Mesothelial cell of epicardium (in vitro differentiated cells): Measurements from ENCODE around the gene DDX1. TPM values are rescaled to one million over a fixed set of nuclear protein-coding genes. Genes with fewer than 3 reads are reported as not detected.

Experiments used
- DNase-seq, 2 experiments: peaks; one replicate each; pipeline ENCODE4 v3.0.0; 2021; ENCODE audit warnings: low spot score in 2 of 2; ENCODE audit not compliant: unreplicated experiment in 2 of 2
- H3K27ac Mint-ChIP-seq: 2 replicates; pipeline ENCODE4 v1.8.0; 2021; ENCODE audit warnings: mixed read lengths
- H3K27me3 Mint-ChIP-seq: 2 replicates; pipeline ENCODE4 v1.8.0; 2021; ENCODE audit warnings: low read depth, mixed read lengths
- H3K36me3 Mint-ChIP-seq: 2 replicates; pipeline ENCODE4 v1.8.0; 2021; ENCODE audit warnings: mixed read lengths
- H3K4me1 Mint-ChIP-seq: 2 replicates; pipeline ENCODE4 v1.8.0; 2021; ENCODE audit warnings: mixed read lengths
- H3K4me3 Mint-ChIP-seq: 2 replicates; pipeline ENCODE4 v1.8.0; 2021; ENCODE audit warnings: mild to moderate bottlenecking, moderate library complexity, mixed read lengths
- H3K9me3 Mint-ChIP-seq: 2 replicates; pipeline ENCODE4 v1.8.0; 2021; ENCODE audit warnings: mixed read lengths
- total RNA-seq: library from RNA; stranded (reverse); gene quantifications from 3 replicates; pipeline ENCODE4 v1.2.1, GENCODE V29; 2021
- TF ChIP-seq, protein P1 (sequence below): fragments of 200-600 bp; sonication (generic); IDR thresholded peaks from one replicate; pipeline ENCODE4 v1.5.0; 2021; ENCODE audit warnings: antibody characterized with exemption; ENCODE audit not compliant: unreplicated experiment

The DDX1 gene
- total RNA-seq, 1 donor from 2014 or later = 88.9 TPM

DNA sequence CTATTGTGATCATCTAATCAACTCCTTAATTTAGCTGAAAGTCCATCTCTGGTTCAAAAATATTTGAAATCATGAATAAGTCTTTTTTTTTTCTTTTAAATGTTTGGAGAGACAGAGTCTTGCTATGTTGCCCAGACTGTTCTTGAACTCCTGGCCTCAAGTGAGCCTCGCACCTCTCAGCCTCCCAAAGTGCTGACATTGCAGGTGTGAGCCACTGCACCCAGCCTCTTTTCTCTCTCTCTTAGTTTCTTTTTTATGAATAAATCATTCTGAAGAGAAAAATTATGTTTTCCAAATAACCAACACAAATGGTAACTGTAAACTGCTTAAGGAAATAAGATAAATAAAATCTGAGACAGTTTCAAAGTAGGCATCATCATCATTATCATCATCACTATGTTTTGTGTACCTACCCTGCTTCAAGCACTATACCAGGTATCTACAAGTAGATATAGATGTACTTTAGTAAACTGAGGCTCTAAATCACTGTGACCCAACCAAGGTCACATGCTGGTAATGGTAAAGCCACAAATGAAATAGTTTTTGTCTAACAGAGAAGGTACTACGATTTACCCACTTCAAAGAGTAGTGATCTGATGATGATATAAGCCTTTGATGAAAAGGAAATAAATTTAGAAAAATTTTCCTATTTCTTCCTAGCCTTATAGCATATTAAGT, 25.5 kb upstream of the DDX1 start:
- TF ChIP-seq, protein P1, sequence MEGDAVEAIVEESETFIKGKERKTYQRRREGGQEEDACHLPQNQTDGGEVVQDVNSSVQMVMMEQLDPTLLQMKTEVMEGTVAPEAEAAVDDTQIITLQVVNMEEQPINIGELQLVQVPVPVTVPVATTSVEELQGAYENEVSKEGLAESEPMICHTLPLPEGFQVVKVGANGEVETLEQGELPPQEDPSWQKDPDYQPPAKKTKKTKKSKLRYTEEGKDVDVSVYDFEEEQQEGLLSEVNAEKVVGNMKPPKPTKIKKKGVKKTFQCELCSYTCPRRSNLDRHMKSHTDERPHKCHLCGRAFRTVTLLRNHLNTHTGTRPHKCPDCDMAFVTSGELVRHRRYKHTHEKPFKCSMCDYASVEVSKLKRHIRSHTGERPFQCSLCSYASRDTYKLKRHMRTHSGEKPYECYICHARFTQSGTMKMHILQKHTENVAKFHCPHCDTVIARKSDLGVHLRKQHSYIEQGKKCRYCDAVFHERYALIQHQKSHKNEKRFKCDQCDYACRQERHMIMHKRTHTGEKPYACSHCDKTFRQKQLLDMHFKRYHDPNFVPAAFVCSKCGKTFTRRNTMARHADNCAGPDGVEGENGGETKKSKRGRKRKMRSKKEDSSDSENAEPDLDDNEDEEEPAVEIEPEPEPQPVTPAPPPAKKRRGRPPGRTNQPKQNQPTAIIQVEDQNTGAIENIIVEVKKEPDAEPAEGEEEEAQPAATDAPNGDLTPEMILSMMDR = no peak
- Mint-ChIP-seq H3K27me3 (peaks cover 5% of the 10 kb centered on the region), H3K4me1 (peaks cover 21% of the 10 kb centered on the region), H3K27ac (no peak overlapping the region), H3K36me3 (no peaks in the 10 kb centered on the region), H3K4me3 (no peak overlapping the region), H3K9me3 (no peaks in the 10 kb centered on the region)
- DNase-seq = no peak

DNA sequence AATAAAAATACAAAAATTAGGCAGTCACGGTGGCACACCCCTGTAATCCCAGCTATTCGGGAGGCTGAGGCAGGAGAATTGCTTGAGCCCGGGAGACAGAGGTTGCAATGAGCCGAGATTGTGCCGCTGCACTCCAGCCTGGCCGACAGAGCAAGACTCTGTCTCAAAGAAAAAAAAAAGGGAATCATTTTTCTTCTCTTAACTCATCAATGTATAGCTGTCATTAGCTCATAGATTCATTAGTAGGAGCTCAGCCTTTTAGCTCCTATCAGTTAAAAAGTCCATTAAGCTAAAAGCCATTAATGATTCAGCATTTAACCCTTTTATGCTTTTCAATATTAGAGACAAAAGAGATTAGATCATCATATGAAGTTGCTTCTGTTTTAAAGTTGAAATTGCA, 24.8 kb upstream of the DDX1 start:
- H3K4me1 Mint-ChIP-seq = peaks cover 16% of the 10 kb centered on the region
- no peak overlapping the region for H3K4me3 Mint-ChIP-seq
- no peak for DNase-seq
- H3K27ac Mint-ChIP-seq = no peak overlapping the region
- no peaks in the 10 kb centered on the region for H3K36me3 Mint-ChIP-seq
- no peaks in the 10 kb centered on the region for H3K9me3 Mint-ChIP-seq
- peaks cover 5% of the 10 kb centered on the region for H3K27me3 Mint-ChIP-seq
- TF ChIP-seq, protein P1 = no peak

DNA sequence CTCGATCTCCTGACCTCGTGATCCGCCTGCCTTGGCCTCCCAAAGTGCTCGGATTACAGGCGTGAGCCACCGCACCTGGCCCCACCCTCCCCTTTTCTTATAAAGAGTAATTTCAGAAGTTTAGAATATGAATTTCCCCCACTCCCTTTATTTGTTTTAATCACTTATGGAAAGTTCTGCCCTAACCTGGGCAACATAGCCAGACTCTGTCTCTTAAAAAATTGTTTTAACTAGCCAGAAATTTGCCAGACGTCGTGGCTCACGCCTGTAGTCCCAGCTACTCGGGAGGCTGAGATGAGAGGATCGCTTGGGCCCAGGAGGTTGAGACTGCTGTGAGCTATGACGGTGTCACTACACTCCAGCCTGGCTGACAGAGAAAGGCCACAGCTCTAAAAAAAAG, 22.8 kb upstream of the DDX1 start:
- no peak overlapping the region for H3K4me3 Mint-ChIP-seq
- H3K27me3 Mint-ChIP-seq = peaks cover 5% of the 10 kb centered on the region
- H3K9me3 Mint-ChIP-seq = no peaks in the 10 kb centered on the region
- H3K36me3 Mint-ChIP-seq = no peaks in the 10 kb centered on the region
- TF ChIP-seq, protein P1 = no peak
- H3K27ac Mint-ChIP-seq = no peak overlapping the region
- peaks cover 6% of the 10 kb centered on the region for H3K4me1 Mint-ChIP-seq
- DNase-seq = no peak

DNA sequence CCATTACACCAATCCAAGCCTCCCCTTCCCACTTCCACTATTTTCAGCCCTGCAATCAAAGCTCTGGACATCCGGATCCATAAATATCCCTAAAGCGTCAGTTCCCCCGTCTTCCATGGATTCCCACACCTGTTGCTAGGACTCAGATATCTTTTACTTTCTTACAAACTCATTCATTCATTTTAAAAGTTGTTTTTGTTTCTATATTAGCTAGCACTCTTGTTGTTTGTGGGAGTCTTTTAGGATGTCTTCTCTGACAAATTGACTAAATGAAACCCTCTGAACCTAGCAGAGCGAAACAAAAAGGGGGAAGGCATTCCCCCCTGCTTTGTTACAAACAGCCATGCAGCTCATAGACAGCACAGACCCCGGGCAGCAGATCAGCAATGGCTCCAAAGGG, 21.6 kb upstream of the DDX1 start:
- Mint-ChIP-seq H3K27me3 (peaks cover 3% of the 10 kb centered on the region), H3K4me3 (no peak overlapping the region)

DNA sequence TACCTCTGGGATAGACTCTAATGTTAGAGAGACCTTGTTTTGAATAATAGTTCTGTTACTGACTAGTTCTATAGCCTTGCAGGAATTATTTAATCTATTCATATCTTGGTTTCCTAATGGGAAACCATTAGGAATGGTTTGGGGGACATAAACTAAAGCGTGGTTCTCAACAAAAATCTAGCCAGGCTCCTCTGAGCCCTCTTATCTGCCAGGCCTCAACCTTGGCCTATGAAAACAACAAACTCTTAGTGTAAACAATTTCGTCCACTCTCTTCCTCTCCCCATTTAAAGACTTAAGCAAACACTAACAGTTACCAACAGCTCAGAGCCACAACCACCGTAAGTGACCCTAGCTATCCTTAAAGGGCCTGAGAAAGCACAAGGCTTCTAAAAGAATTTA, 19.9 kb upstream of the DDX1 start:
- no peak overlapping the region for H3K4me3 Mint-ChIP-seq
- peaks cover 6% of the 10 kb centered on the region for H3K4me1 Mint-ChIP-seq

More for the DNA sequence above, 21.6 kb upstream of the DDX1 start:
- TF ChIP-seq, protein P1 = no peak
- no peak overlapping the region for H3K27ac Mint-ChIP-seq
- no peaks in the 10 kb centered on the region for H3K9me3 Mint-ChIP-seq
- no peak for DNase-seq
- H3K36me3 Mint-ChIP-seq = no peaks in the 10 kb centered on the region
- peaks cover 6% of the 10 kb centered on the region for H3K4me1 Mint-ChIP-seq

More for the DNA sequence above, 19.9 kb upstream of the DDX1 start:
- H3K27ac Mint-ChIP-seq = no peak overlapping the region
- TF ChIP-seq, protein P1 = no peak
- no peaks in the 10 kb centered on the region for H3K9me3 Mint-ChIP-seq
- no peaks in the 10 kb centered on the region for H3K27me3 Mint-ChIP-seq
- H3K36me3 Mint-ChIP-seq = no peaks in the 10 kb centered on the region
- no peak for DNase-seq
